IPS-15b (cell line): Measurements from ENCODE around the gene MEMO1.

Experiments
- H3K27me3 ChIP-seq: one replicate; pipeline ENCODE4 v1.6.1; 2013; ENCODE audit warnings: low read length; ENCODE audit not compliant: control insufficient read depth, insufficient read depth
- H3K36me3 ChIP-seq: one replicate; pipeline ENCODE4 v1.6.1; 2013; ENCODE audit warnings: low read length; ENCODE audit not compliant: control insufficient read depth, insufficient read depth
- H3K4me1 ChIP-seq: one replicate; pipeline ENCODE4 v1.6.1; 2013; ENCODE audit warnings: mild to moderate bottlenecking, low read length; ENCODE audit not compliant: control insufficient read depth, insufficient read depth
- H3K4me3 ChIP-seq: one replicate; pipeline ENCODE4 v1.5.1; 2013; ENCODE audit warnings: low read depth, low read length
- H3K9ac ChIP-seq: one replicate; pipeline ENCODE4 v1.6.1; 2013; ENCODE audit warnings: low read depth, mild to moderate bottlenecking, low read length
- H3K9me3 ChIP-seq: one replicate; pipeline ENCODE4 v1.6.1; 2013; ENCODE audit warnings: mild to moderate bottlenecking, low read length; ENCODE audit not compliant: control insufficient read depth, insufficient read depth

Gene MEMO1

GRCh38 chr2:31947871-31948270 lies 62.9 kb downstream of the MEMO1 start:
- H3K9me3 ChIP-seq = no peaks in the 10 kb centered on the region
- no peaks in the 10 kb centered on the region for H3K4me1 ChIP-seq
- H3K27me3 ChIP-seq = no peaks in the 10 kb centered on the region
- no peak overlapping the region for H3K4me3 ChIP-seq
- no peaks in the 10 kb centered on the region for H3K36me3 ChIP-seq
- no peak overlapping the region for H3K9ac ChIP-seq

- H3K4me1 ChIP-seq = no peaks in the 10 kb centered on the region
- H3K27me3 ChIP-seq = no peaks in the 10 kb centered on the region
- no peak overlapping the region for H3K9ac ChIP-seq
- H3K36me3 ChIP-seq = no peaks in the 10 kb centered on the region
- no peak overlapping the region for H3K4me3 ChIP-seq
- H3K9me3 ChIP-seq = no peaks in the 10 kb centered on the region
These were observed 64.0 kb downstream of the MEMO1 start for GRCh38 chr2:31946838-31947237.

GRCh38 chr2:31945572-31945935 lies 65.3 kb downstream of the MEMO1 start:
- H3K36me3 ChIP-seq = no peaks in the 10 kb centered on the region
- H3K4me3 ChIP-seq = no peak overlapping the region
- H3K27me3 ChIP-seq = no peaks in the 10 kb centered on the region
- no peaks in the 10 kb centered on the region for H3K4me1 ChIP-seq
- no peaks in the 10 kb centered on the region for H3K9me3 ChIP-seq
- H3K9ac ChIP-seq = no peak overlapping the region

GRCh38 chr2:31944828-31945571 lies 65.8 kb downstream of the MEMO1 start:
- H3K36me3 ChIP-seq = no peaks in the 10 kb centered on the region
- no peak overlapping the region for H3K9ac ChIP-seq
- no peaks in the 10 kb centered on the region for H3K4me1 ChIP-seq
- no peaks in the 10 kb centered on the region for H3K9me3 ChIP-seq
- no peaks in the 10 kb centered on the region for H3K27me3 ChIP-seq
- no peak overlapping the region for H3K4me3 ChIP-seq

GRCh38 chr2:31943636-31944225 lies 67.1 kb downstream of the MEMO1 start:
- H3K9ac ChIP-seq = no peak overlapping the region
- H3K36me3 ChIP-seq = no peaks in the 10 kb centered on the region

GRCh38 chr2:31940920-31941319 lies 69.9 kb downstream of the MEMO1 start:
- no peaks in the 10 kb centered on the region for H3K9me3 ChIP-seq
- H3K4me3 ChIP-seq = no peak overlapping the region
- H3K36me3 ChIP-seq = no peaks in the 10 kb centered on the region
- H3K9ac ChIP-seq = no peak overlapping the region
- H3K27me3 ChIP-seq = no peaks in the 10 kb centered on the region
- H3K4me1 ChIP-seq = no peaks in the 10 kb centered on the region

More at GRCh38 chr2:31943636-31944225, 67.1 kb downstream of the MEMO1 start:
- Histone ChIP-seq H3K27me3 (no peaks in the 10 kb centered on the region), H3K4me1 (no peaks in the 10 kb centered on the region), H3K4me3 (no peak overlapping the region), H3K9me3 (no peaks in the 10 kb centered on the region)

GRCh38 chr2:31937741-31938140 lies 73.1 kb downstream of the MEMO1 start:
- no peaks in the 10 kb centered on the region for H3K27me3 ChIP-seq
- H3K9ac ChIP-seq = no peak overlapping the region
- H3K9me3 ChIP-seq = no peaks in the 10 kb centered on the region
- no peaks in the 10 kb centered on the region for H3K4me1 ChIP-seq
- H3K4me3 ChIP-seq = no peak overlapping the region
- no peaks in the 10 kb centered on the region for H3K36me3 ChIP-seq

GRCh38 chr2:31935370-31935769 lies 75.4 kb downstream of the MEMO1 start:
- H3K27me3 ChIP-seq = no peaks in the 10 kb centered on the region
- H3K4me3 ChIP-seq = no peak overlapping the region
- H3K9ac ChIP-seq = no peak overlapping the region
- H3K4me1 ChIP-seq = no peaks in the 10 kb centered on the region
- no peaks in the 10 kb centered on the region for H3K9me3 ChIP-seq
- no peaks in the 10 kb centered on the region for H3K36me3 ChIP-seq

GRCh38 chr2:31933066-31933465 lies 77.7 kb downstream of the MEMO1 start:
- no peak overlapping the region for H3K9ac ChIP-seq
- H3K27me3 ChIP-seq = no peaks in the 10 kb centered on the region
- no peaks in the 10 kb centered on the region for H3K9me3 ChIP-seq
- no peaks in the 10 kb centered on the region for H3K4me1 ChIP-seq
- H3K36me3 ChIP-seq = no peaks in the 10 kb centered on the region
- H3K4me3 ChIP-seq = no peak overlapping the region

- H3K27me3 ChIP-seq = no peaks in the 10 kb centered on the region
- no peak overlapping the region for H3K4me3 ChIP-seq
- no peaks in the 10 kb centered on the region for H3K9me3 ChIP-seq
- no peaks in the 10 kb centered on the region for H3K4me1 ChIP-seq
- no peak overlapping the region for H3K9ac ChIP-seq
- no peaks in the 10 kb centered on the region for H3K36me3 ChIP-seq
These were observed 78.2 kb downstream of the MEMO1 start for GRCh38 chr2:31932589-31932988.

- no peaks in the 10 kb centered on the region for H3K4me1 ChIP-seq
- H3K4me3 ChIP-seq = no peak overlapping the region
- no peaks in the 10 kb centered on the region for H3K36me3 ChIP-seq
- no peaks in the 10 kb centered on the region for H3K27me3 ChIP-seq
- H3K9me3 ChIP-seq = no peaks in the 10 kb centered on the region
- H3K9ac ChIP-seq = no peak overlapping the region
These were observed 78.9 kb downstream of the MEMO1 start for GRCh38 chr2:31931916-31932315.

- Histone ChIP-seq H3K9me3 (no peaks in the 10 kb centered on the region), H3K27me3 (no peaks in the 10 kb centered on the region), H3K4me1 (no peaks in the 10 kb centered on the region), H3K4me3 (no peak overlapping the region), H3K9ac (no peak overlapping the region), H3K36me3 (no peaks in the 10 kb centered on the region)
These were observed 85.3 kb downstream of the MEMO1 start for GRCh38 chr2:31925517-31925916.
